BLaER1 treated with 17β-estradiol and CSF1 and Interleukin-3, amounts not matched to agents 10 nM and 100 nM (cell line): ENCODE data around the gene C8A.
A peak's percentile ranks its signal among the peaks of the same experiment; 100 is the strongest.

ENCODE experiments used
- H3K27ac ChIP-seq, 11 experiments: shearing (Covaris generic); formaldehyde crosslinking; 2 replicates each; pipeline ENCODE4 v1.8.1; 2022
- H3K27me3 ChIP-seq, 11 experiments: shearing (Covaris generic); formaldehyde crosslinking; 2 replicates each; pipeline ENCODE4 v1.8.1; 2022
- H3K36me3 ChIP-seq, 11 experiments: shearing (Covaris generic); formaldehyde crosslinking; 2 replicates each; pipeline ENCODE4 v1.8.1; 2022
- H3K4me1 ChIP-seq, 10 experiments: shearing (Covaris generic); formaldehyde crosslinking; 2 replicates each; pipeline ENCODE4 v1.8.1; 2022
- H3K4me2 ChIP-seq, 11 experiments: shearing (Covaris generic); formaldehyde crosslinking; 2 replicates each; pipeline ENCODE4 v1.8.1; 2022
- H3K4me3 ChIP-seq, 10 experiments: shearing (Covaris generic); formaldehyde crosslinking; 2 replicates each; pipeline ENCODE4 v1.8.1; 2022
- H3K9ac ChIP-seq, 11 experiments: shearing (Covaris generic); formaldehyde crosslinking; 2 replicates each; pipeline ENCODE4 v1.8.1; 2022
- H3K9me3 ChIP-seq, 11 experiments: shearing (Covaris generic); formaldehyde crosslinking; replicated peaks in 1 of 11; 2 replicates each; pipeline ENCODE4 v1.8.1; 2022
- H4K20me1 ChIP-seq, 11 experiments: shearing (Covaris generic); formaldehyde crosslinking; 2 replicates each; pipeline ENCODE4 v1.8.1; 2022
- Cebpa-rat ChIP-seq, 11 experiments: shearing (Covaris generic); IDR thresholded peaks; 2 replicates each; pipeline ENCODE4 v1.8.1; 2022

Gene C8A

GRCh38 chr1:56834137-56834900, 20.3 kb upstream of the C8A start:
- no peak overlapping the region for H3K4me3 ChIP-seq

GRCh38 chr1:56835657-56836056, 18.9 kb upstream of the C8A start:
- H3K27me3 ChIP-seq: no peaks in the 10 kb centered on the region
- no peak overlapping the region for H3K9ac ChIP-seq
- no peak for TF ChIP-seq Cebpa-rat (IDR thresholded peaks at IDR 0.05)
- no peak overlapping the region for H3K4me3 ChIP-seq
- H3K36me3 ChIP-seq: no peaks in the 10 kb centered on the region
- H3K4me1 ChIP-seq: peaks cover 0 to 32% (median 14%) of the 10 kb centered on the region in 10 experiments; a peak in 15 of 20 replicates
- H3K4me2 ChIP-seq: no peak overlapping the region
- H3K9me3 ChIP-seq: peaks cover 11 to 33% (median 16%) of the 10 kb centered on the region in 11 experiments; a peak in 17 of 22 replicates
- no peak overlapping the region for H3K27ac ChIP-seq
- H4K20me1 ChIP-seq: no peaks in the 10 kb centered on the region

More at GRCh38 chr1:56834137-56834900, 20.3 kb upstream of the C8A start:
- Histone ChIP-seq H4K20me1 (no peaks in the 10 kb centered on the region), H3K27ac (no peak overlapping the region), H3K9ac (no peak overlapping the region), H3K4me2 (no peak overlapping the region), H3K36me3 (no peaks in the 10 kb centered on the region), H3K27me3 (no peaks in the 10 kb centered on the region), H3K4me1 (peaks cover 7 to 32% (median 16%) of the 10 kb centered on the region in 10 experiments; a peak in 18 of 20 replicates), H3K9me3 (peaks cover 2 to 27% (median 9%) of the 10 kb centered on the region in 11 experiments; a peak in 17 of 22 replicates)
- TF ChIP-seq Cebpa-rat (IDR thresholded peaks at IDR 0.05): no peak

GRCh38 chr1:56836359-56836758, 18.2 kb upstream of the C8A start:
- Histone ChIP-seq H4K20me1 (no peaks in the 10 kb centered on the region), H3K9ac (no peak overlapping the region), H3K9me3 (peaks cover 11 to 32% (median 16%) of the 10 kb centered on the region in 11 experiments; a peak in 17 of 22 replicates), H3K4me3 (no peak overlapping the region), H3K27me3 (no peaks in the 10 kb centered on the region), H3K36me3 (no peaks in the 10 kb centered on the region), H3K27ac (no peak overlapping the region), H3K4me1 (peaks cover 0 to 25% (median 8%) of the 10 kb centered on the region in 10 experiments; a peak in 14 of 20 replicates), H3K4me2 (no peak overlapping the region)
- TF ChIP-seq Cebpa-rat (IDR thresholded peaks at IDR 0.05): no peak

GRCh38 chr1:56837244-56837939, 17.2 kb upstream of the C8A start:
- H3K27me3 ChIP-seq: no peaks in the 10 kb centered on the region
- no peak overlapping the region for H3K9ac ChIP-seq
- TF ChIP-seq Cebpa-rat (IDR thresholded peaks at IDR 0.05): no peak
- peaks cover 0 to 16% (median under 1%) of the 10 kb centered on the region in 10 experiments; a peak in 9 of 20 replicates for H3K4me1 ChIP-seq
- H3K4me2 ChIP-seq: peak overlapping the region in 1 of 11 experiments; percentile 17; a peak in 1 of 22 replicates
- no peaks in the 10 kb centered on the region for H3K36me3 ChIP-seq
- H3K9me3 ChIP-seq: peaks cover 11 to 32% (median 16%) of the 10 kb centered on the region in 11 experiments; a peak in 17 of 22 replicates
- H3K4me3 ChIP-seq: no peak overlapping the region
- H4K20me1 ChIP-seq: no peaks in the 10 kb centered on the region
- H3K27ac ChIP-seq: no peak overlapping the region

GRCh38 chr1:56838759-56839158, 15.8 kb upstream of the C8A start:
- no peak overlapping the region for H3K4me3 ChIP-seq
- peaks cover 11 to 32% (median 16%) of the 10 kb centered on the region in 11 experiments; a peak in 17 of 22 replicates for H3K9me3 ChIP-seq
- no peak overlapping the region for H3K4me2 ChIP-seq
- no peaks in the 10 kb centered on the region for H4K20me1 ChIP-seq
- H3K27ac ChIP-seq: no peak overlapping the region
- H3K4me1 ChIP-seq: peaks cover 0 to 6% (median 0%) of the 10 kb centered on the region in 10 experiments; a peak in 2 of 20 replicates
- H3K9ac ChIP-seq: no peak overlapping the region
- no peaks in the 10 kb centered on the region for H3K36me3 ChIP-seq
- TF ChIP-seq Cebpa-rat (IDR thresholded peaks at IDR 0.05): no peak
- H3K27me3 ChIP-seq: no peaks in the 10 kb centered on the region

GRCh38 chr1:56843544-56843943, 11.1 kb upstream of the C8A start:
- H3K27me3 ChIP-seq: no peaks in the 10 kb centered on the region
- no peak overlapping the region for H3K27ac ChIP-seq
- no peaks in the 10 kb centered on the region for H3K36me3 ChIP-seq
- peaks cover 0 to 17% (median 14%) of the 10 kb centered on the region in 10 experiments; a peak in 14 of 20 replicates for H3K4me1 ChIP-seq
- TF ChIP-seq Cebpa-rat (IDR thresholded peaks at IDR 0.05): no peak
- H3K4me2 ChIP-seq: no peak overlapping the region
- no peak overlapping the region for H3K9ac ChIP-seq
- peaks cover 11 to 25% (median 20%) of the 10 kb centered on the region in 11 experiments; a peak in 17 of 22 replicates for H3K9me3 ChIP-seq
- H3K4me3 ChIP-seq: no peak overlapping the region
- H4K20me1 ChIP-seq: no peaks in the 10 kb centered on the region

- Histone ChIP-seq H3K4me3 (no peak overlapping the region), H4K20me1 (no peaks in the 10 kb centered on the region), H3K4me2 (peak overlapping the region in 8 of 11 experiments; percentile 35 to 70 (median 55); a peak in 14 of 22 replicates), H3K27me3 (no peaks in the 10 kb centered on the region), H3K27ac (no peak overlapping the region), H3K9me3 (peaks cover 1 to 17% (median 10%) of the 10 kb centered on the region in 11 experiments; a peak in 16 of 22 replicates), H3K36me3 (no peaks in the 10 kb centered on the region), H3K9ac (no peak overlapping the region), H3K4me1 (peaks cover 0 to 17% (median 14%) of the 10 kb centered on the region in 10 experiments; a peak in 14 of 20 replicates)
- no peak for TF ChIP-seq Cebpa-rat (IDR thresholded peaks at IDR 0.05)
Observed at GRCh38 chr1:56844545-56845136, 10.0 kb upstream of the C8A start.

- TF ChIP-seq Cebpa-rat (IDR thresholded peaks at IDR 0.05): no peak
- H3K27ac ChIP-seq: no peak overlapping the region
- H3K36me3 ChIP-seq: no peaks in the 10 kb centered on the region
- H3K4me2 ChIP-seq: peak overlapping the region in 8 of 11 experiments; percentile 35 to 70 (median 55); a peak in 16 of 22 replicates
- no peak overlapping the region for H3K4me3 ChIP-seq
- peaks cover 0 to 10% (median 5%) of the 10 kb centered on the region in 11 experiments; a peak in 2 of 22 replicates for H3K9me3 ChIP-seq
- no peaks in the 10 kb centered on the region for H4K20me1 ChIP-seq
- H3K27me3 ChIP-seq: no peaks in the 10 kb centered on the region
- peaks cover 0 to 21% (median 17%) of the 10 kb centered on the region in 10 experiments; a peak in 14 of 20 replicates for H3K4me1 ChIP-seq
- no peak overlapping the region for H3K9ac ChIP-seq
Observed at GRCh38 chr1:56845343-56845742, 9.3 kb upstream of the C8A start.
